ENCODE data around the gene ASIC1. TPM values are rescaled to one million over a fixed set of nuclear protein-coding genes. Genes with fewer than 3 reads are reported as not detected.

The ASIC1 gene
- total RNA-seq, 1 experiment from 2014 or later: 6.0 TPM

- Histone ChIP-seq H3F3A (ENCODE audit: low read length, unreplicated experiment) (no peaks in the 10 kb centered on the region), H3K9ac (ENCODE audit: low read length) (no peak overlapping the region), H3K4me2 (ENCODE audit: low read length) (no peak overlapping the region), H3K4me3 (ENCODE audit: low read length) (no peak overlapping the region), H2AFZ (ENCODE audit: low read length) (no peak overlapping the region), H3K27me3 (ENCODE audit: low read length) (no peaks in the 10 kb centered on the region), H3K27ac (ENCODE audit: low read length) (no peak overlapping the region), H3K9me3 (ENCODE audit: low read length) (no peaks in the 10 kb centered on the region), H3K4me1 (ENCODE audit: insufficient read depth, low read length) (peaks cover 6% of the 10 kb centered on the region), H3K36me3 (ENCODE audit: low read depth, low read length) (no peaks in the 10 kb centered on the region), H3K9me2 (replicated peaks; ENCODE audit: low read length) (no peaks in the 10 kb centered on the region), H4K20me1 (ENCODE audit: low read length) (no peaks in the 10 kb centered on the region), H3K79me2 (ENCODE audit: low read length) (no peaks in the 10 kb centered on the region)
- intact Hi-C loops (cut with micrococcal nuclease): no loop called here
- DNase-seq: no peak
- BruUV-seq (replicated peaks): no TSS peak
- POLR2A ChIA-PET (ENCODE audit: unreplicated experiment): no interaction called here
- TF ChIP-seq CTCF (conservative IDR thresholded peaks at IDR 0.05; ENCODE audit: low read depth, low read length): no peak
- TF ChIP-seq EZH2 (IDR thresholded peaks at IDR 0.05; ENCODE audit: low read length, unreplicated experiment): no peak
- TF ChIP-seq EZH2phosphoT487 (IDR thresholded peaks at IDR 0.05; ENCODE audit: borderline replicate concordance, low read length): no peak
- CTCF ChIA-PET: interaction anchor here (2.2 kb wide), 1 partner anchor 105 kb away, joined by 38 read pairs; no protein-coding TSS in a partner anchor
- no peak for ATAC-seq
Observed at GRCh38 chr12:50072198-50072907, 15.0 kb downstream of the ASIC1 start.

- DNase-seq: no peak
- ChIA-PET CTCF (interaction anchor here (1.0 kb wide), 1 partner anchor 40 kb away, joined by 7 read pairs; no protein-coding TSS in a partner anchor), POLR2A (ENCODE audit: unreplicated experiment) (no interaction called here)
- BruUV-seq (replicated peaks): no TSS peak
- Histone ChIP-seq H3K27me3 (ENCODE audit: low read length) (no peaks in the 10 kb centered on the region), H3K4me2 (ENCODE audit: low read length) (no peak overlapping the region), H2AFZ (ENCODE audit: low read length) (no peak overlapping the region), H3K4me1 (ENCODE audit: insufficient read depth, low read length) (peaks cover 6% of the 10 kb centered on the region), H3K79me2 (ENCODE audit: low read length) (no peaks in the 10 kb centered on the region), H3K27ac (ENCODE audit: low read length) (no peak overlapping the region), H3F3A (ENCODE audit: low read length, unreplicated experiment) (no peaks in the 10 kb centered on the region), H3K9me2 (replicated peaks; ENCODE audit: low read length) (no peaks in the 10 kb centered on the region), H3K9me3 (ENCODE audit: low read length) (no peaks in the 10 kb centered on the region), H4K20me1 (ENCODE audit: low read length) (no peaks in the 10 kb centered on the region), H3K4me3 (ENCODE audit: low read length) (no peak overlapping the region), H3K9ac (ENCODE audit: low read length) (no peak overlapping the region), H3K36me3 (ENCODE audit: low read depth, low read length) (no peaks in the 10 kb centered on the region)
- no peak for ATAC-seq
- TF ChIP-seq CTCF (conservative IDR thresholded peaks at IDR 0.05; ENCODE audit: low read depth, low read length): no peak
- TF ChIP-seq EZH2 (IDR thresholded peaks at IDR 0.05; ENCODE audit: low read length, unreplicated experiment): no peak
- no peak for TF ChIP-seq EZH2phosphoT487 (IDR thresholded peaks at IDR 0.05; ENCODE audit: borderline replicate concordance, low read length)
- intact Hi-C loops (cut with micrococcal nuclease): no loop called here
Observed at GRCh38 chr12:50073206-50073605, 15.8 kb downstream of the ASIC1 start.

DNA sequence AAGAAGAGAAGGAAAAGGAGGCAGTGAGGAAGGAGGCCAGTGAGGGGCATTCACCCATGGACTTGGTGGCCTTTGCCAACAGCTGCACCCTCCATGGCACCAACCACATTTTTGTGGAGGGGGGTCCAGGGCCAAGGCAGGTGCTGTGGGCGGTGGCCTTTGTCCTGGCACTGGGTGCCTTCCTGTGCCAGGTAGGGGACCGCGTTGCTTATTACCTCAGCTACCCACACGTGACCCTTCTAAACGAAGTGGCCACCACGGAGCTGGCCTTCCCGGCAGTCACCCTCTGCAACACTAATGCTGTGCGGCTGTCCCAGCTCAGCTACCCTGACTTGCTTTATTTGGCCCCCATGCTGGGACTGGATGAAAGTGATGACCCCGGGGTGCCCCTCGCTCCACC is 16.3 kb downstream of the ASIC1 start:
- Histone ChIP-seq H2AFZ (ENCODE audit: low read length) (no peak overlapping the region), H3K27me3 (ENCODE audit: low read length) (no peaks in the 10 kb centered on the region), H3K9me2 (replicated peaks; ENCODE audit: low read length) (no peaks in the 10 kb centered on the region), H3K36me3 (ENCODE audit: low read depth, low read length) (no peaks in the 10 kb centered on the region), H3K4me2 (ENCODE audit: low read length) (no peak overlapping the region), H4K20me1 (ENCODE audit: low read length) (no peaks in the 10 kb centered on the region), H3K4me1 (ENCODE audit: insufficient read depth, low read length) (peaks cover 6% of the 10 kb centered on the region), H3F3A (ENCODE audit: low read length, unreplicated experiment) (no peaks in the 10 kb centered on the region), H3K9ac (ENCODE audit: low read length) (no peak overlapping the region), H3K9me3 (ENCODE audit: low read length) (no peaks in the 10 kb centered on the region), H3K27ac (ENCODE audit: low read length) (no peak overlapping the region), H3K79me2 (ENCODE audit: low read length) (no peaks in the 10 kb centered on the region), H3K4me3 (ENCODE audit: low read length) (no peak overlapping the region)
- ATAC-seq (no peak), DNase-seq (no peak)
- CTCF ChIA-PET: interaction anchor here (1.0 kb wide), 1 partner anchor 39 kb away, joined by 7 read pairs; no protein-coding TSS in a partner anchor
- POLR2A ChIA-PET (ENCODE audit: unreplicated experiment): no interaction called here
- TF ChIP-seq CTCF (conservative IDR thresholded peaks at IDR 0.05; ENCODE audit: low read depth, low read length) (no peak), EZH2 (IDR thresholded peaks at IDR 0.05; ENCODE audit: low read length, unreplicated experiment) (no peak)
- BruUV-seq (replicated peaks): no TSS peak
- intact Hi-C loops (cut with micrococcal nuclease): no loop called here

Measured in PC-3 (cell line).